Activated T-cell treated with anti-CD3 and anti-CD28 coated beads, Interleukin-2, amount 50 U/mL, for 24 hours (primary cell): ENCODE measurements around the gene FARSB.

ENCODE experiments used
- DNase-seq: peaks from one replicate; pipeline ENCODE4 v3.0.0-alpha.2; 2020
- H3K27ac Mint-ChIP-seq: 2 replicates; pipeline ENCODE4 v1.8.0; 2020; ENCODE audit warnings: mild to moderate bottlenecking, mixed read lengths
- H3K27me3 Mint-ChIP-seq: 2 replicates; pipeline ENCODE4 v1.8.0; 2020; ENCODE audit warnings: mixed read lengths
- H3K36me3 Mint-ChIP-seq: 2 replicates; pipeline ENCODE4 v1.8.0; 2020; ENCODE audit warnings: low read depth, mixed read lengths
- H3K4me1 Mint-ChIP-seq: 2 replicates; pipeline ENCODE4 v1.8.0; 2020; ENCODE audit warnings: low read depth, mixed read lengths
- H3K4me3 Mint-ChIP-seq: 2 replicates; pipeline ENCODE4 v1.8.0; 2020; ENCODE audit warnings: mild to moderate bottlenecking, moderate library complexity, mixed read lengths
- H3K9me3 Mint-ChIP-seq: 2 replicates; pipeline ENCODE4 v1.8.0; 2020; ENCODE audit warnings: mixed read lengths

Gene FARSB

GRCh38 chr2:222673273-222673672 lies 17.4 kb upstream of the FARSB start:
- Mint-ChIP-seq H3K36me3 (no peaks in the 10 kb centered on the region), H3K9me3 (no peaks in the 10 kb centered on the region), H3K27ac (no peak overlapping the region), H3K27me3 (peaks cover 65% of the 10 kb centered on the region), H3K4me1 (peaks cover 10% of the 10 kb centered on the region), H3K4me3 (no peak overlapping the region)
- DNase-seq: no peak

DNA sequence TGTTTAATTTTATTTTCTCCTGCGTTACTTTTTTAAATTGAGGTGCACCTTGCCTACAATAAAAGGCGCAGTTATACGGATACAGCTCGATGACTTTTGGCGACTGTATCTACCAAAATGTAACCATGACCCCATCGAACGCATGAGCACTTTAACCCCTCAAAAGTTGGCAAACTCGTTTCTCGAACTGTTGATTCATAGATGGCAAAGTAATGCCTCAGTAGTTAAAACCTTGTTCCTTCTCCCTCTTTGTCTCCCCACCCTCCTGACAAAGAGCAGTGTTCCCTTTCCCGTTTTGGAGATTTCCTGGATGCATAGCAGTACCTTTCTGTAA lies 16.1 kb upstream of the FARSB start:
- Mint-ChIP-seq H3K4me3 (peak overlapping the region; percentile 57), H3K27me3 (peaks cover 65% of the 10 kb centered on the region), H3K27ac (no peak overlapping the region), H3K9me3 (no peaks in the 10 kb centered on the region), H3K36me3 (no peaks in the 10 kb centered on the region), H3K4me1 (peaks cover 10% of the 10 kb centered on the region)
- no peak for DNase-seq

DNA sequence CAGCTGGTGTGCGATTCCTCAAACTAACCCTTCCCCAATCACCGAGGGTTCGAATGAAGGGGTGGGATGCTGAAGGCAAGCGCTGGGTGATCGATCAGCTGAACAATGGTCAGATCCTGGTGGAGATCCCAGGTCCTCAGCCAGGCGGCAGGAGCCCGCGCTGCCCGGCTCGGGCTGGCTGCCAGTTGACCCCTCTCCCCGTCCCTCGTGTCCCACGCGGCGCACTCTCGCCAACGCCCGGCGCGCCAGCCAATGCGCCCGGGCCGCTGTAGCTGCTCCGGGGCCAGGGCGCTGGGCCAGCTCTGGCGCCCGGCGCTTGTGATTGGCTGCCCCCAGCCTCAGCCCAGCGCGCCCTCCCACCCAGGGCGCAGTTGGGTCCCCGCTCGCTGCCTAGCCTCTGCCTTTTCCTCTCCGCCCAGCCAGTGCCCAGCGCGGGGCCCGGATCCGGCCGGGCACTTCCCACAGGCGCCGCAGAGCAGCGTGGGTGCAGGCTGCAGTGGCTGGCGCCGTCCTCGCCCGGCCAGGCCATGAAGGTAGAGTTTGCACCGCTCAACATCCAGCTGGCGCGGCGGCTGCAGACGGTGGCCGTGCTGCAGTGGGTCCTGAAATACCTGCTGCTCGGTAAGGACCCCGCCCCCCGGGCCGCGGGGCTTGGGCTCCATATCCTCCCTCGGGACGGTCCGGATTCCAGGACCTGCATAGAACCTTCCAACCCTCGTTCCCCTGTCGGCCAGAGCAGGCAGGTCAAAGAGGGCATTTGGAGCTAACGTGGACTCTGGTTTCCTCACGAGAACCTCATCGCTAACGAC lies 15.6 kb upstream of the FARSB start, which contains the start of gene MOGAT1:
Gene MOGAT1 (plus strand): TSS at position 400 of the 809 bp plus-strand sequence. CDS start 128 bp downstream, at position 528.
- no peak within 1 kb of the TSS for H3K27ac Mint-ChIP-seq
- peaks cover 10% of the 10 kb centered on the region for H3K4me1 Mint-ChIP-seq
- no peak for DNase-seq
- no peaks in the 10 kb centered on the region for H3K9me3 Mint-ChIP-seq
- H3K4me3 Mint-ChIP-seq: peak within 1 kb of the TSS; percentile 57
- H3K27me3 Mint-ChIP-seq: peaks cover 69% of the 10 kb centered on the region
- H3K36me3 Mint-ChIP-seq: no peaks in the 10 kb centered on the region

DNA sequence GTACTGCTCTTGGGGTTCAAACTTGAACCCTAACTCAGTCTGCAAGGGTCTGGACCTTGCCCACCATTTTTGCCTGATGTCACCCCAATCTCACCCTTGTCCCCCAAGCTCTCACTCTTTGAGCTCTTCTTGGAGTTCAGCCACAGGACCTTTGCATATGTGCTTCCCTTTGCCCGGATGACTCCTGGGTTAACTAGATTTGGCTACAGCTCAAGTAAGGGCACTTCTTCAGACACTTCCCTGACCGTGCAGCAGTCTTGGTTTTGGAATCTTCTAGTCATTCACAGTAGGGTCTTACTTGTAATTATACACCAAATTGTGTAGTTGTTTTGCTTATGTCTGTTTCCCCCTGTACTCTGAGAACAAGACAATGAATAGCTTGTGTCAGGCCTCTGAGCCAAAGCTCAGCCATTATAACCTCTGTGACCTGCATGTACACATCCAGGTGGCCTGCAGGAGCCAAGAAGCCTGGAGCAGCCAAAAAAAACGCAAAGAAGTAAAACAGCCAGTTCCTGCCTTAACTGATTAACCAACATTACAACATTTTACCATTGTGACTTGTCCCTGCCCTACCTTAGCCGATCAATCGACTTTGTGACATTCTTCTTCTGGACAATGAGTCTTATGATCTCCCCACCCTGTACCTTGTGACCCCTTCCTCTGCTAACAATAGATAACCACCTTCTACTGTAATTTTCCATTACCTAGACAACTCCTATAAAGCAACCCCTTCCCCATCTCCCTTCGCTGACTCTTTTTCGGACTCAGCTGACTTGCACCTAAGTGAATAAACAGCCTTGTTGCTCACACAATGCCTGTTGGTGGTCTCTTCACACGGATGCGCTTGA lies 14.5 kb upstream of the FARSB start:
- no peak overlapping the region for H3K4me3 Mint-ChIP-seq

GRCh38 chr2:222669353-222669752 lies 13.5 kb upstream of the FARSB start:
- Mint-ChIP-seq H3K9me3 (no peaks in the 10 kb centered on the region), H3K4me3 (no peak overlapping the region), H3K36me3 (no peaks in the 10 kb centered on the region), H3K27ac (no peak overlapping the region), H3K4me1 (peaks cover 10% of the 10 kb centered on the region), H3K27me3 (peaks cover 62% of the 10 kb centered on the region)
- no peak for DNase-seq

More for the DNA sequence above, 14.5 kb upstream of the FARSB start:
- no peak for DNase-seq
- Mint-ChIP-seq H3K27me3 (peaks cover 68% of the 10 kb centered on the region), H3K4me1 (peaks cover 10% of the 10 kb centered on the region), H3K27ac (no peak overlapping the region), H3K36me3 (no peaks in the 10 kb centered on the region), H3K9me3 (no peaks in the 10 kb centered on the region)

GRCh38 chr2:222668494-222669154 lies 12.7 kb upstream of the FARSB start:
- DNase-seq: no peak
- H3K27ac Mint-ChIP-seq: no peak overlapping the region
- no peaks in the 10 kb centered on the region for H3K9me3 Mint-ChIP-seq
- H3K4me1 Mint-ChIP-seq: peaks cover 10% of the 10 kb centered on the region
- no peak overlapping the region for H3K4me3 Mint-ChIP-seq
- H3K27me3 Mint-ChIP-seq: peaks cover 57% of the 10 kb centered on the region
- no peaks in the 10 kb centered on the region for H3K36me3 Mint-ChIP-seq

GRCh38 chr2:222663479-222663878 lies 7.6 kb upstream of the FARSB start:
- Mint-ChIP-seq H3K36me3 (no peaks in the 10 kb centered on the region), H3K27me3 (peaks cover 16% of the 10 kb centered on the region), H3K9me3 (no peaks in the 10 kb centered on the region), H3K27ac (no peak overlapping the region), H3K4me1 (no peaks in the 10 kb centered on the region), H3K4me3 (no peak overlapping the region)
- no peak for DNase-seq

DNA sequence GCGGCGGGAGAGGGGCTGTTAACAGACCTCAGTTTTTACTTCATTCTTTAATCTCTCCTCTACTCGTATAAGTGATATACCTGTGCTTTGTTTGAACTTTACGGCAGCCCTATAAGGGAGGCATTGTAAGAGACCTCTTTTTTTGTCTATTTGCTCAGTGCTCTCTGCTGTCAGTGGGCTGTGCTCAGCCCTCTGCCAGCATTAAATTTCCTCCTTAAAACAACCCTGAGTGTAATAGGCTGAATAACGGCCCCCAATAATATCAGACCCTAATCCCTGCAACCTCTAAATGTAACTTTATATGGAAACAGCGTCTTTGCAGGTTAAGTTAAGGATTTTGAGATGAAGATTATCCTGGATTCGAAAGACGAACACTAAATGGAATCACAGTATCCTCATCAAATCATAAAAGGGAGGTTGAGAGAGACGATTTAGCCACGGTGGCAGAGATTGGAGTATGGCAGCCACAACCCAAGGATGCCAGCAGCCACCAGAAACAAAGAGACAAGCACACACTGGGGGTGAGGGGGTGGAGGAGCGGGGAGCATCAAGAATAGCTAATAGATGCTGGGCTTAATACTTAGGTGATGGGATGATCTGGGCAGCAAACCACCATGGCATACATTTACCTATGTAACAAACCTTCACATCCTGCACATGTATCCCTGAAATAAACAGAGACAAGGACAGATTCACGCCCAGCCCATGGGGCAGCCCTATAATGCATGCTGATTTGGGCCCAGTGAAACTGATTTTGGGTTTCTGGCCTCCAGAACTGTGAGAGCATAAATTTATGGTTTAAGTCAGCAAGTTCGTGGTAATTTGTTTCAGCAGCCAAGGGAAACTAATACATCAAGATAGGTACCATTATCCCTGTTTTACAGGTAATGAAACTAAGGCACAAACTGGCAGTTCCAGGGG lies 894 bp upstream of the FARSB start:
- H3K4me3 Mint-ChIP-seq: peak overlapping the region; percentile 99
- H3K27me3 Mint-ChIP-seq: no peaks in the 10 kb centered on the region
- peak overlapping the region; percentile 100 for H3K27ac Mint-ChIP-seq
- peaks cover 43% of the 10 kb centered on the region for H3K36me3 Mint-ChIP-seq
- no peak for DNase-seq
- no peaks in the 10 kb centered on the region for H3K9me3 Mint-ChIP-seq
- peaks cover 37% of the 10 kb centered on the region for H3K4me1 Mint-ChIP-seq

DNA sequence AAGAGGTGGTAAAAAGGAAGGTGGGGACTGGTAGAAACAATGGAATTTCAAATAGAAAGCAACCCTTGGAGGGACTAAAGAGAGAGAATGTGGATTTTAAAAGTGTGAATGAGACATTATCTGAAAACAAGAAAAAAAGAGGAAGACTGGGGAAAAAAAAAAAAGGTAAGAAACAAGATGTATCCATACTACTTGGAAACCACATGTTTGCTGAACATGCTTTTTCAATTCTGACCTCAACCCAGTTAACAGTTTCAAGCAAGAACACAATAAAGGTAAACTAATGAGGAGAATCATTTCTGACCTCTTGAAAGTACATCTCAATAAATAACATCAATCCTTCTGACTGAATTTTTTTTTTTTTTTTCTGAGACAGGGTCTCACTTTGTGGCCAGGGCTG lies 2.6 kb downstream of the FARSB start:
- no peaks in the 10 kb centered on the region for H3K9me3 Mint-ChIP-seq
- DNase-seq: no peak
- H3K27me3 Mint-ChIP-seq: no peaks in the 10 kb centered on the region
- H3K4me3 Mint-ChIP-seq: peak overlapping the region; percentile 99
- peak overlapping the region; percentile 81 for H3K27ac Mint-ChIP-seq
- peaks cover 64% of the 10 kb centered on the region for H3K4me1 Mint-ChIP-seq
- peaks cover 74% of the 10 kb centered on the region for H3K36me3 Mint-ChIP-seq

- Mint-ChIP-seq H3K36me3 (peaks cover 80% of the 10 kb centered on the region), H3K27me3 (no peaks in the 10 kb centered on the region), H3K4me1 (peaks cover 64% of the 10 kb centered on the region), H3K27ac (peak overlapping the region; percentile 81), H3K4me3 (peak overlapping the region; percentile 99), H3K9me3 (no peaks in the 10 kb centered on the region)
- no peak for DNase-seq
These were observed 3.2 kb downstream of the FARSB start for GRCh38 chr2:222652491-222653255.

DNA sequence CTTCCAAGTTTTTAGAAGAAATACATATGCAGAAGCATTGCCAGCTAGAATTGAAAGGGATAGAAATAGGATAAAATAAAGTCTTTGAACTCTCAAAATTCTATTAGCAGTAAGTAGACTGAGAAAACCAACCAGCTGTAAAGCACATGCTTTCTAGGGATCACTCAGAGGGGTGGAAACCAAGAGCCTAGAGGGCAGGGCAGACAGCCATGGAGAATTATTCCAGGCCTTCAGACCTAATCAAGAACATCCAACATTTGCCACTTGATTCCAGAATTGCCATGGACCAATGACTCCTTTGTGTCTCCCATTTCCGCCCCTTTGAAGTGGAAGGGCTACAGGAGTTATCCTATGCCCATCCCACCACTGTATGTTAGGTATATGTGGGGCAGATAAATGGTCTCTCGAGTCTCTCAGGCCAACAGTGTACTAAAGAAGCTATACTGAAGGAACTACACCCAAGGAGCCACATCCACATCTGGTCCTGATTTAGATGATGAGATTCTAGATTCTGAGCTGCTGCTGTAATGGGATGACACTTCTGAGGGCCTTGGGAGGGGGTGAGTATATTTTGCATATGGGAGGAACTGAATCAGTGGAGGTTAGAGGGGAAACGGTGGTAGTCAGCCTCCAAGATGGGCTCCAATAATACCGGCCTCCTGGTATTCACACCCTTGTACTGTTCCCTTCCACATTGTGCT lies 4.0 kb downstream of the FARSB start:
- H3K4me1 Mint-ChIP-seq: peaks cover 57% of the 10 kb centered on the region
- H3K27ac Mint-ChIP-seq: peak overlapping the region; percentile 60
- no peaks in the 10 kb centered on the region for H3K9me3 Mint-ChIP-seq
- DNase-seq: no peak
- H3K4me3 Mint-ChIP-seq: no peak overlapping the region
- H3K36me3 Mint-ChIP-seq: peaks cover 88% of the 10 kb centered on the region
- no peaks in the 10 kb centered on the region for H3K27me3 Mint-ChIP-seq

DNA sequence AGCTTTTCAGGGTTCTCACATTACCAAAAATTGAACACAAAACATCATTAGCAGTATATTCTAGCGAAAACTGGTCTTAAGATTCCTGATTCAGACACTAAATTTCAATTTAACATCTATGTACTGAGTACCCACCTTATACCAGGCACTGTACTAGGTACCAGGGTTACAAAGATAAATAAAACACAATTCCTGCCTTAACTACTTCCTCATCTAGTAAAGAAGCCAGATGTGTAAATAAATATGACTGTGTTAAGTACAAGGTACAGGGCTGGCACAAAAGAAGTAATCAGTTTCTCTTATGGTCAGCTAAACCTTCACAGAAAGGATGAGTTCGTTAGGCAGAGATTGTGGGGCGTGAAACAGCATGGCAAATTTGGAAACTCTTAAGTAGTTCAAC lies 6.1 kb downstream of the FARSB start:
- Mint-ChIP-seq H3K27me3 (no peaks in the 10 kb centered on the region), H3K27ac (no peak overlapping the region), H3K9me3 (no peaks in the 10 kb centered on the region), H3K4me1 (peaks cover 59% of the 10 kb centered on the region), H3K36me3 (peaks cover 91% of the 10 kb centered on the region), H3K4me3 (no peak overlapping the region)
- no peak for DNase-seq

DNA sequence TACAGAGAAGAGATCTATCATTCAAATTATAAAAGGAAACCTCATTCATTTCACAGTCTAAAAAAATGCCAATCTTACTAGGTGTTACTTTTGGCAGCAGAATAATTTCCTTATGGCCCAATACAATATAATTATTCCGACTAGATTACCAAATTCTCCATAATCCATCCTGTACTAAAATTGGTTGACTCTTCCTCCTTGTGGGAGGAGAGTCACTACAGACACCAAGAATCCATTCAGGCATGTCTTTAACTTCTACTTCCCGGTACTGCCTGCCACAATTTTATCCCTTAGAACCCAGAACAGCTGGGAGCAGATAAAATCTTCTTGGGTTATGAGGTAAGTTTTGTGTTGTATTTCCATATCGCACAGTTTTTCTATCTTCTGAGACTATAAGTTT lies 9.9 kb downstream of the FARSB start:
- no peak overlapping the region for H3K27ac Mint-ChIP-seq
- DNase-seq: no peak
- peaks cover 44% of the 10 kb centered on the region for H3K4me1 Mint-ChIP-seq
- no peaks in the 10 kb centered on the region for H3K27me3 Mint-ChIP-seq
- no peaks in the 10 kb centered on the region for H3K9me3 Mint-ChIP-seq
- peaks cover 92% of the 10 kb centered on the region for H3K36me3 Mint-ChIP-seq
- H3K4me3 Mint-ChIP-seq: no peak overlapping the region
